HG02588 (cell line): ENCODE measurements around the gene SLC49A4.

ENCODE experiments used
- ATAC-seq: cut with Tn5 transposase; IDR thresholded peaks from one replicate; pipeline ENCODE4 v1.9.1; 2021; ENCODE audit warnings: mild to moderate bottlenecking, moderate library complexity; ENCODE audit not compliant: unreplicated experiment

SLC49A4 gene

DNA sequence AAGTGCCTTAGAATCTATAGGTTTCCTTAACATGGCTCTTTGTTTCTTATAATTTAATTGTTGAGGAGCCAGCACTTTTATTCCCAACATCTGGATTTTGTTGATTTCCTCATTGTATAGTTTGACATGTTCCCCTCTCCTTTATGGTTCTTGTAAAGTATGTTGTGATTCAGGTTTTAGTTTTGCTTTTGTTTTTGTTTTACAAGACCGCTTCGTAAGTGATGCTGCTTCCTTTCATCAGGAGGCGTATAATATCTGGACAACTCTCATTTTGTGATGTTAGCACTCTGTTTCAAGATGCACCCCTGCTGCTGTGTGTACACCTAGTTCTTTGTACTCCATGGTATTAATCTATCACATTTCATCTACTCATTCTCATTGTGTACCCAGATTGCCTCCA is 48.7 kb downstream of the SLC49A4 start:
- ATAC-seq, result no peak

DNA sequence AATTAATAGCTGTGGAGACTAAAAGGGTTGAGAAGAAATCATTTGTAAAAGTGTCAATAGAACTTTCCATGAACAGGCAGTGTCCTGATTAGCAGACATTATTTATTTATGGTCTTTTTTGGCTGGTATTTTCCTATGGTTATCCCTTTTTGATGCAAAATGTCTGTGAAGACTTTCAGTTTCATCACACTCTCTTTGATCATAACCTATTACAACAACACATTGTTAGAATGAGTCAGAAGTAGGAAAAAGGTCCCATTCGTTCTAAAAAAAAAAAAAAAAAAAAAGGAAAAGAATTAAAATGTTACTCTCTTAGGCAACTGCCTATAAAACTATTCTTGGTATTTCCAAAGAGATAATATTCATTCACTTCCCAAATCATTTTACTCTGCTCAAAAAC is 62.1 kb downstream of the SLC49A4 start:
- ATAC-seq, result no peak

DNA sequence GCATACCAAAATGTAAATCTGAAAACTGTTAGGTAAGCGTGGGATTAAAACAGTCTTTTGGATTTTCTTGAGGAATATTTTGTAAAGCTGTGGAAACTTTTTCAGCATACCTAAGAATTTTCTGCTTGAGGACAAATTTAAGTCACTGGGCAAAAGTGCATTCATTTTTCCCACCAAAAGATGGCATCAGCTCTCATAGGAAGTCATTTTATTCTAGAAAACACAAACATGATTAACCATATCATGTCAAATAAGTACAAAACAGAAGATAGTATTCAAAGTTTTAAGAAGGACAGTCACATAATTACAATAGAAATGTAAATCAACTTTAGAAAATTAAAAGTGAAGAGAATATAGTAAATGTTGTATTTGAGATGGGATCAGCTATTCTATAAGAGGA is 63.5 kb downstream of the SLC49A4 start:
- ATAC-seq, result no peak

DNA sequence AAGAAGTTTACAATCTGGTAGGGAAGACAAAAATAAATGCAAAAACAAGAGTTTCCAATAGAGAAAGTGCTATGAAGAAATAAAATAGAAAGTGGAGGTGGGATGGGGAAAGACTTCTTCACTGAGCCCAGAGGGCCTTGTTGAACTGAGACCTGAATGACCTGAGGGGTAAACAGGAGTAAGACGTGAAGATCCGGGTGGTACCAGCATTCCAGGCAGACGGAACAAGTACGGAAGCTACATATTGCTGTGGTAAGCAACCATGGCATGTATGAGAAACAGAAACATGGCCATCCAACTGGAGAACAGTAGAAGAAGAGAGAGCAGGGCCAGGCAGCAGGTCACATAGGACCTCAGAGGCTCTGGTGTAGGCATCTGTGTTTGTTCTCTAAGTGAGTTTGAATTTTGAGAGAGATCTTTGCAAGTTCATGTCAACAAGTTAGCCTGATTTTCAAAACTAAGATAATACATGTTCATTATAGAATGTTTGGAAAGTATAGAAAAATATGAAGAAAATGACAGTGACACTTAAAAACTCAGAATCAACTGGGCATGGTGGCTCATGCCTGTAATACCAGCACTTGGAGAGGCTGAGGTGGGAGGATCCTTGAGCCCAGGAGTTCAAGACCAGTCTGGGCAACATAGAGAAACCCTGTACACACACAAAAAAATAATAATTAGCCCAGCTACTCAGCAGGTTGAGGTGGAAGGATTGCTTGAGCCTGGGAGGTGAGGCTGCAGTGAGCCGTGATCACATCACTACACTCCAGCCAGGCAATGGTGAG is 64.3 kb downstream of the SLC49A4 start:
- ATAC-seq, result no peak

DNA sequence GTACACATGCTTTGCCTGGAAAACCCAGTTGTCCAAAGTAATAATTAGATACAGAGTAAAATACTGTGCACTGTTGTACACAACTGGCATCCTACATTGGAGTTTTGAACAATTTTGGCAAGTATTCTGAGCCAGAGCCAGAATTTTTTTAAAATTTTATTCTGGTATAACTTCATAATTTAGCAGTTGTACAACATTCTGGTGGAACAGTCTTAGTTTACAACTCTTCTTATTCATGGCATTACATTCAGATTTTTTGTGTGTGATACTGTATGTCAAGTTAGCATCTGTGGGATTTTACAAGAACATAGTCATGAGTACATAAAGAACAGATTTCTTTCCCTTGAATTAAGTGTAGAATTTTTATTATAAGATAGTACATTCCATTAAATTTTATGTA is 67.5 kb downstream of the SLC49A4 start:
- ATAC-seq, result no peak

DNA sequence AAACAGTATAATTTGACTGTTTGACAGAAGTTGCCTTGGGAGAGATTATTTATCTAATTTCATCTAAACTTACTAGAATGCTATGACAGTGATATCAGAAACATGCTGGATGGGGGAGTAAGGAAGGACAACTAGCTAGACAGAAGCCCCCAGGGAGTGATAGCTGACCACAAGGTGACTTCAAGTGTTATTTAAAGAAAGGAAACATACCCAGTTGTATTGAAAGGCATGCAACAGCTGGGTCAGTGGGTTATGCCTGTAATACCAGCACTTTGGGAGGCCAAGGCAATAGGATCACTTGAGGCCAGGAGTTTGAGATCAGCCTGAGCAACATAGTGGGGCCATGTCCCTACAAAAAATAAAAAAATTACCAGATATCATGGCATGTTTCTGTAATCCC is 69.6 kb downstream of the SLC49A4 start:
- ATAC-seq, result no peak

DNA sequence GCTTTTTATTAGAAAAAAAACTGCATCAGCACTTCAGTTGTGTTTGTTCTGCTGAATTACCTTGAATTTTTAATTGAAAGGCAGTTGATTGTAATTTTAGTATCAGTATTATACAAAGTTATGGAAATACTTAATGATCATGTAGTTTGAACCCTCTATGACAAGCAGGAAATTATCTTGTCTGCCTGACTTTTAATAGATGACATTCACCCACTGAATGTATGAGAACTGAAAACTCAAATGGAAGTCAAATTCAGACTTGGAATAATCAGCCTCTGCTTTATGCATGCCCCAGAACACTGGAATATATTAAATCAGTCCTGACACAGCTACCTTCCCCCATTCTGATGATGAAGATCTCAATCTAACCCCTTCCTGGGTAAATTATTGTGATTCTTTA is 73.5 kb downstream of the SLC49A4 start:
- ATAC-seq, result no peak

DNA sequence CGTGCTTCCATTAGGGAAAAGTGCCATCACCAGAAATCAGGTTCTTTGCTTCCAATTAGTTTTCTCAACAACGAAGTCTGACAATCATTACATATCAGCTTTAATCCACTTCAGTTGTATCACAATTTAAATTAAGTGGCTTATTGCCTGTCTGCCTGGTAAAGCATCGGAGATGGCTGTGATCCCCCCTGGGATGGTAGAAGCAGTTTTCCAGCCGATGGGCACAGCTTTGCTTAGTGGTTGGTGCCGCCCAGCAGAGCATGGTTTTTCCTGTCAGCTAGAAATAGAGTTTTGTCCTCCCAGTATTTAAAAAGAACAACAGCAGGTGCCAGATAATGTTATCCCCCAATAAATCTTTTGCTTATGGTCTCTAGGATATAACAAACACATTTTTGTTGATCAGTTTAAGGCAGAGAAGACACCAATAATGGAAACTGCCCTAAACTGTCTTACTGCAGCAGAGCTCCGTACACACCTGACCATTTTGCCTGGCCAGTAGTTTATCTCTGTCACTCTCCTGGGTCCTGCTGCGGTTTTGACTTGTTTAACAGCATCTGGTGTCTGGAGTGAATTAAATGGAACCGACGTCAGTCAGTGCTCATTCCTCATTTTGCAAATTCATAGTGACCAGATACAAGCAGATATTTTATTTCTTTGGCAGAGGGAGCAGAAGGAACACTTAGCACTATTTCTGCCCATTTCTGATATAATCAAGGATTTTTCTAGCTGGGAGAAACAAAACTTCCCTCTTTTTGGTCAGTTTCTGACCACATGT is 79.1 kb downstream of the SLC49A4 start:
- no peak for ATAC-seq

DNA sequence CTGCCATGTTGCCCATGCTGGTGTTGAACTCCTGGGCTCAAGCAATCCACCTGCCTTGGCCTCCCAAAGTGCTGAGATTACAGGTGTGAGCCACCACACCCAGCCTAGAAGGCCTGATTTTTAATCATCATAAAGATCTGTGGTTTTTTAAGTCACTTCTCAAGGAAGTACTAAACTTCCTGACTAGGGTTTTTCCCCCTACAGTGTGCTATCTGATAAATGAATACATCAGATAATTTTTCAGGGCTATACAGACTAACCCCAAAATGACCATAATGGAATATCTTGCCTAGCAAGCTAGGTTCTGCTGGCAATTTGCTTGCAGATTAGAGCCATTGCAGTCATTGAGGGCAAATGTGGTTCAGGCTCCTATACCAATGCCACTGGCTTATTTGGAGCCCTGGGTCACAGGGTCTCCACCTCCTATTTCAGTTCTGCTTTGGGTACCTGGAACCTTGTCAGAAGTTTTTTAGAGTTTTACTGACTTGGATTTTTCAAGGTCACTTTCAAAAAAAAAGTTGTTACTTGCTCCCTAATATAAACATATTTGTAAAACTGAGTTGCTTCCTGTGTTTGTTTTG is 80.8 kb downstream of the SLC49A4 start:
- ATAC-seq, result no peak

DNA sequence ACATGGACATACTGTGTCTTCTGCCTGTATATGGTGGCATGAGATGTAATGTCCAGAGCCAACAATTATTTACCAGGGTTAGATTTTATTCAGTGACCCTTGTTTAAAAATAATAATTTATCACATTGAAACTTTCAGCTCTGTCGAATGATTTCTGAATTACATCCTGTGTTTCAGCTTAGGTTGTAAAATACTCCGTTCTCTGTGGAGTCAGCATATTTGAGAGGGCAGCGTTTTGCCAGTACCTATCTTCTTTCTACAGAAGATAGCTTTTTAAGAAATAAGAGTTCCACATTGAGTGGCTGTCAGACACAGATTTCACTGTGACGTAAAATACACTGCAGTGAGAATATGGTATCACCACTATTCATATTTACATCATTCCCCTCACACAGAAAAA is 85.3 kb downstream of the SLC49A4 start:
- ATAC-seq, result no peak

DNA sequence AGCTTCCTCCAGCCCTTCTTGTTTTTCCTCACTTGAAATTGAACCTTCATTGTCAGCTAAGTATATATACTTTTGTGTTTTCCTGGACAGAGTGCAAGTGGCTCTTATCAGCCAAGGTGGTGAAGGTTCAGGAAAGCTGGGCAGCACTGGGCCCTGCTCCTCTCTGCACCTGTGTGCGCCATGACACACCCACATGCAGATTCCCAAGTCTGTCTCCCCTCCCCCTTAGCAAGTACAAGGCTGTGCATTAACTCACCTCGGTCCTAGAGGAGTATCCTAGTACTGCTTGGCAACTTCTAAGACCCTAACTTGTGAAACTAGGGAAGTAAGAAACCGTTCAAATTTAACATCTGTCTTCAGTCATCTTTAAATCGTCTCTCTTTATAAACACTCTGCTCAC is 85.8 kb downstream of the SLC49A4 start:
- no peak for ATAC-seq

DNA sequence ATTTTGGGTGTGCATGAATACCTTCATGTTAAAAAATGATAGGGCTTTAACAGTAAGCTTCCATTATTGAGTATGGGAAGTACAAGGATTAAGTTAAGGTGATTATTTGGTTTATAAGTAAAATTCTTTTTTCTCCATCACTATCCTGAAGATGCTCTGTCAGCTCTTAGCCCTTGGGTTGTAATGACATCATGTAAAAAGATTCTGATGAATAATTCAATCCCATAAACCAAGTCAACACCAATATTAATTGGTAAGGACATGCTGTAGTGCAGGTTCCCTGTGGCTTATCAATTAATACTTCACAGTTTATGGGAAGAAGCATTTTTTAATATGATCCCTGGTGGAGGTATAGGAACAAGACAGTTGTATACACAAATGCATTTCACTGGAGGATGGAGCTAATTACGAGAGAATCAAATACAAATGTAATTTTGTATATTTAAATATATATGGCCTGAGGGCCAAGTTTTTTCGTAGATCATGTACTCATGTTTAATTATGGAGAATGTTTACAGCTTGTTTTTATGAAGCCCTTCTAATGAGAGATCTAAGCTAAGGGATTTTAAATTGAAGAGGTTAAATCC is 87.6 kb downstream of the SLC49A4 start:
- no peak for ATAC-seq

DNA sequence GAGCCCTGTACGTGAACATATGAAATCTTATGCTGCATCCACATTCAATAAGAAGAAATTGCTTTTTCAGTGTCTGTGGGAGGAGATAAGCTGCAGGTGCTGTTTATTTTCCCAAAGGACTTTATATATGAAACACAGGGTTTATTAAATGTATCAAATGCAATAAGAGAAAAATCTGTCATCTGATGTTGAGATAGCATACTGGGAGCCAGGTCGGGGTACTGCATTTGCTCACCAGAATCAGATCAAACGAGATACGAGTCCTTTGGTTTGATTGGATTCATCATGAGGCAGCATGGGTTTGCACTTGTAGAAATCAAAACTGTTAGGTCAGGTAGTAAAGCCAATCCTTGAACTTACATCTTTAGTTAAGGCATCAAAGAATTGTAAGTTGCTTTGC is 91.4 kb downstream of the SLC49A4 start:
- ATAC-seq, result no peak

DNA sequence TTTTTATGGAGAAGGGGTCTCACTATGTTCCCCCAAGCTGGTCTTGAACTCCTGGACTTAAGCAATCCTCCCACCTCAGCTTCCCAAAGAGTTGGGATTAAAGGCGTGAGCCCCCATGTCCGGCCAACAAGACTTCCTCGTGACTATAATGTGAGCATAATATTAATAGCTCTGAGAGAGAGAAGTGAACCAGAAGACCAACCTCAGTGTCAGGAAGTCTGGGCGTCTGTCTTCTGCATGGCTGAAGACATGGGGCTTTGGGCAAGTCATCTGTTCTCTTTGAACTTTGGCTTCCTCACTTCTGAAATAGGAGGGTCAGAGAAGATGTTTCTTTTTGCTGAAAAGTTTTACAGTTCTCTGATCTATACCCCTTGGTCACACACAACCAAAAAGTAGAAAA is 92.1 kb downstream of the SLC49A4 start:
- ATAC-seq, result no peak

DNA sequence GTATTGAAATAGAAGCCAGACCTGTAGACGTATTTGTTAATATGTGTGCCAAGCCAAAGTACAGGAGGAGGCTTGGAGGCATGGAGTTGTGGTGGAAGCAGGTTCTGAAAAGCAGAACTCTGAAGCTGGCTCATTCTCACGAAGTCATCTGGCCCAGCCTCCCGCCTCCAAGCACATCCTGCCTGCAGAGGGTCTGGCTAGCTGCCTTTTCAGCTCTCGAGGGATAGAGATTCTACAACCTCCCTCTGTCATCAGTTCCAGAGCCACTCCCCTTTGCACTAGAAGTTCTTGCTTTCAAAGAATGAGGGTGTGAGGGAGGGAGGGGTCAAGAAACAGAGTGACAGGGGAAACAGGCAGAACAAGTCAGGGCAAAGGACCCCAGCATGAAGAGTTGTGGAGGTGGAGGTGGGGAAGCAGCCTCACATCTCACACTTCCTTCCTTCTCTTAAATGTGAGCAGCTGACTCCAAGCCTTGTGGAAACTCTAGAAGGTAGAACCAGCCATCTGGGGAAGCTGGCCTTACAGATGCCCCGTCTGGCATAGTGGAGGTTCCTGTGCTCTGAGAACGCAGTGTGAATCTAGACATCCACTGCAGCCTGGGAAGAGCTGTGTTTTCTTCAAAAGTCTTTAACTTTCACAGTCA is 95.3 kb downstream of the SLC49A4 start:
- ATAC-seq, result no peak

DNA sequence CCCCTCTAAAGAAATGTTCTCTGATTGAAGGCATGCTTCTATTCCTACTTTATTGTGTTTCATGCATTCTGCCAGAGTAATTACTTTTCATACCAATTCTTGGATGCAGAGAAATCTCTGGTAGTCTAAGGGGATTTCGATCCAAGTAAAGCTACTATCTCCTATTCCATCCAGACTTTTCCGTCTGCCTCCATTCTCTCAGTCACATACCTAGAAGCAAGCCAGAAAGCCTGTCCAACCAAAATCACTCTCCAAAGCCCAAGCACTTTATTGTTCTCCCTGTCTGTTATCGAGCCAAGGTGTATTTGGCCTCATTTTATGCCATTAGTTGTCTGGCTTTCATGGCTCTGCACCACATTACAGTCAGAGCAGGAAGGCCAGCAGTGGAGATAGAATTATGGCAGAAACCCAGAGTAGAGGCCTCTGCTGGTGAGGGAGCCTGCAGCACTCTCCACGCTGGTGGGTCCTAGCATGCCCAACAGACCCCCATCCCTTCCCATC is 95.9 kb downstream of the SLC49A4 start:
- ATAC-seq, result no peak

DNA sequence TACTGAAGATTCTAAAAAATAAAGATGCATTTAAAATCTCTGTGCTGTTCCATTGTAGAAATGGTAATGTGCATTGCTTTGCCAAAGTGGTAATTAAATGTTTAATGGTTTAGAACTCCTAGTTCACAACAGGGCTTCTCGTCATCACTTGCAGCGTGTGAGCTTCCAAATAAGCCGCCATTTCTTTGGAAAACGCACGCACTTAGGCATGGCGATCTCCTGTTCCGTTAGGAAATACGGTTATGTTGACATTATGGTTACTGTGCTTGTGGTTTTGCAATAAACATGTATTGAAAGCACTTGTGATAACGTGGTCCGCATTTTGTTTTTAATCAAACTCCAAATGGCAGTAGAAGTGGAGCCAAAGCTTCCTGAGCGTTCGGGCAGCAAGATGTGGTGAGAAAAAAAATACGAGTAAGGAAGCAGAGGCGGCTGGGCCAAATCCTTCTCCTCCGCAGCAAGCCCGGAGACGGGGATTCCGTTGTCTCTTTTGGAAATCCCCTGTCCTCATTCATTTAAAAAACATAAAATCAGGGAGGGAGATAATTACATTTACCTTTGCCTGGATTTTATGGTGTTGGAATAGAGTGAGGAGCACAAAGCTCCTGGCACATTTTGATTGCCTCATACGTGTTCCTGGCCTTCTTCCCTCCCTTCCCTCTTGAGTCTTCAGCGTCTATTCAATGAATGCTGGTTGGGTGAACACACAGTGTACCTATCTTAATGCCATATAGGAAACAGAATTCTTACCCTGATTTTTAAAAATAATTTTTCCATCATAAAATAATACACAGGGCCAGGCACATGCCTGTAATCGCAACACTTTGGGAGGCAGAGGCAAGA is 97.5 kb downstream of the SLC49A4 start:
- no peak for ATAC-seq

DNA sequence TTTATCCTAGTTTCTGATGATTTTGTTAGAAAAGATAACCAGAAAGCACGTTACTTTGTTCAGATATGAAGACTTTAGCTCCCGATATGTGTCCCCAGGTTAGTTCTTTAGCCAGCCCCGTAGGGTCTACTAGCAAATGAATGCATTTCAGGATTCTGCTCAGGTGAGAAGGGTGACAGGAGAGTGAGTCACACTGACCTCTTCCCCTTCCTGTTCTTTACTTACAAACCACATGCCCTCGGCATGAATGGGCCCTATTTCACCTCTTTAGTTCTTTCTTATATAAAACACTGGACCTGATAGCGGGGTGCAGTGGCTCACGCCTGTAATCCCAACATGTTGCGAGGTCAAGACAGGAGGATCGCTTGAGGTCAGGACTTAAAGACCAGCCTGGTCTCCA is 98.4 kb downstream of the SLC49A4 start:
- no peak for ATAC-seq

DNA sequence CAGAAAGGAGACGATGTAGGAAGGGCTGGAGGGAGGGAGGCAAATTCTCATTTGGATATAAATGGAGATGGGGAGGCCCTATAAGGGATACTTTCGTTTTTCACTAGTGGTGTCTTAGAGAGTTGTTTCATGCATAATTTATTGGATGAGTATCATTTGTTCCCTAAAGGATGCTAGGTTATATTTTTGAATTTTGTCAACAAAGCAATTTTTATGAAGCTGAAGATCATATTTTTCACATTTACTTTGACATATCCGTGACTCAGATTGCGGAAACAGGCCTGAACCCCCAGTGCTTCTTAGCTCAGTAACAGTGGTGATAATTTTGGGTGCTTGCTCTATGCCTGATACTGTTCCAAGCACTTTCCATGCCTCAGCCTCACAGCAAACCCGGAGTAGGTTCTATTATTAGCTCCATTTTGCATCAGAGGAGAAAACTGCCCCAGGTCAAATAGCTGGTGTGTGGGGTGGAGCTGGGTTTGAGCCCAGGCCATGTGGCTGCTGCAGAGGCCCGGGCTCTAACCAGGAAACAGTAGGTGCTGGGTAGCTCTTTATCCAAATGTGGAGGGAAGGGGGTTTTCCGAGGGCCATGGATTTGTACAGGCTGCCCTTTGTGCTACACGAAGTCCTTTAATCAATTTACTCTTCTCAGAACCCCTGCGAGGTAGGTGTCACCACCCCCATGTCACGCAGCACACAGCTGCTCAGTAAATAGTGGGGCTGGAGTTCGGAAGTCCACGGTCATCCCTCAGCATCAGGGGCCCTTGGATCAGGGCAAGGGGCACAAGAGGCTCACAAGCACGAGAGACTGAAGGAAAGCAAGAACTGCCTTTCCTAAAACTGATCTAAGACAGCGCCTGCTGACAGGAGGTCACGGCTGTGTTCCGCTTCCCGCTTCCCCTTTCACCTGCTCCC is 99.1 kb downstream of the SLC49A4 start:
- no peak for ATAC-seq
